Lower leg skin (tissue), 4 donors: ENCODE data around the gene HMG20B. TPM values are rescaled to one million over a fixed set of nuclear protein-coding genes. Genes with fewer than 3 reads are reported as not detected.
A peak's percentile ranks its signal among the peaks of the same experiment; 100 is the strongest.

Experiments used
- DNase-seq, 2 donors: peaks; one replicate each; pipeline ENCODE4 v3.0.0-alpha.2; 2019; ENCODE audit warnings: low spot score in 2 of 2
- H3K4me3 ChIP-seq: fragments of 200-600 bp; sonication (generic); 2 replicates; pipeline ENCODE4 v1.5.1; 2017; ENCODE audit warnings: mild to moderate bottlenecking, low read depth; ENCODE audit not compliant: poor library complexity, severe bottlenecking
- POLR2A ChIP-seq, 2 donors: fragments of 450-650 bp; IDR thresholded peaks; one replicate each; pipeline ENCODE4 v1.6.1; 2016 to 2017; ENCODE audit warnings: antibody characterized with exemption in 2 of 2, mild to moderate bottlenecking in 1 of 2, moderate library complexity in 1 of 2
- WGBS, 2 donors: methylation state at CpG; one replicate each; pipeline ENCODE4 v1.1.5; 2018; 5-methylcytosine and 5-hydroxymethylcytosine counted together
- intact Hi-C: fragments of 100-400 bp; cut with DNase I; formaldehyde crosslinking; loops from one replicate; pipeline ENCODE4 v1.15.0; 2023; ENCODE audit warnings: low total_unique reads
- total RNA-seq, 4 donors: library from RNA; depleted of rRNA; stranded (reverse); fragments of >200 nt; gene quantifications; one replicate each; pipeline ENCODE4 v1.1.0, GENCODE V29; 2016
- TF ChIP-seq, protein P1 (sequence below), 3 donors: fragments of 450-650 bp; IDR thresholded peaks; one replicate each; pipeline ENCODE4 v1.5.1; 2016; ENCODE audit warnings: antibody characterized with exemption in 3 of 3, mild to moderate bottlenecking in 3 of 3, moderate library complexity in 2 of 3

HMG20B gene
- total RNA-seq, 4 donors from 2014 or later = 112 to 135 (median 123) TPM

DNA sequence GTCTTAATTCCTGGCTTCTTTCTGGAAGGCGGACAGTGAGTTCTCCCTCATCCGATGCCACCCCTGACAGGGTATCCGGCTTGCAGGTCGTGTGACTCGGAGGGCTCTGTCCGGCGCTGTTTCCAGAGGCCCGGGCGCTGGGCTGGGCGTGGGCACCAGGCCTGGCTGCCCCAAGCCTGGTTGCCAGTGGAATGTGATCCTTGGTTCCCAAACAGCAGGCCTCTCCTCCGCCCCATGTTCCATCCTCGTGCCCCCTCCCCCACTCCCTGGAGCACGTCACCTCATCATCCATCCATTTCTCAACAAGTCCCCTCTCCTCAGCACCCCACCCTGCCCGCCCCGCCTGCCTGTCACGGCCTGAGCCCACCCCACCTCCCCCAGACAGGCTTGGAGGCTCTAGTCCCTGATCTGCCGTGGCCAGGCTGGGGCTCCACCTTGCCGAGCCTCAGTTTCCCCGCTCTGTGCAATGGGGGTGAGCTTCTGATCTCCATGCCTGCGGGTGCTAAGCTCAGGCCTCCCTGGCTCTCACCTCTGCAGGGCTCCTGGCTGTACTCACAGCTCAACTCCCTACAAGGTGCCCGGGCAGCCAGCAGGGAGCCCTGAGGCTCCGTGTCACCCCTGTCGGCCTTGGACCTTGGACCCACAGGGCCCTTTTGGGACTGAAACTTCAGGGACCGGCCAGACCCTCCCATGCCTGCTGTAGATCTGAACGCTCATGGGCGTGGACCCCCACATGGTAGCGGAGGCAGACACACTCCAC lies 31.7 kb downstream of the HMG20B start:
- no peak overlapping the region for H3K4me3 ChIP-seq
- DNase-seq = no peak
- intact Hi-C loops = no loop called here
- 80 to 84% methylated on average over 24 to 27 of the region's 27 CpGs for WGBS, 2 donors
- TF ChIP-seq, protein P1, sequence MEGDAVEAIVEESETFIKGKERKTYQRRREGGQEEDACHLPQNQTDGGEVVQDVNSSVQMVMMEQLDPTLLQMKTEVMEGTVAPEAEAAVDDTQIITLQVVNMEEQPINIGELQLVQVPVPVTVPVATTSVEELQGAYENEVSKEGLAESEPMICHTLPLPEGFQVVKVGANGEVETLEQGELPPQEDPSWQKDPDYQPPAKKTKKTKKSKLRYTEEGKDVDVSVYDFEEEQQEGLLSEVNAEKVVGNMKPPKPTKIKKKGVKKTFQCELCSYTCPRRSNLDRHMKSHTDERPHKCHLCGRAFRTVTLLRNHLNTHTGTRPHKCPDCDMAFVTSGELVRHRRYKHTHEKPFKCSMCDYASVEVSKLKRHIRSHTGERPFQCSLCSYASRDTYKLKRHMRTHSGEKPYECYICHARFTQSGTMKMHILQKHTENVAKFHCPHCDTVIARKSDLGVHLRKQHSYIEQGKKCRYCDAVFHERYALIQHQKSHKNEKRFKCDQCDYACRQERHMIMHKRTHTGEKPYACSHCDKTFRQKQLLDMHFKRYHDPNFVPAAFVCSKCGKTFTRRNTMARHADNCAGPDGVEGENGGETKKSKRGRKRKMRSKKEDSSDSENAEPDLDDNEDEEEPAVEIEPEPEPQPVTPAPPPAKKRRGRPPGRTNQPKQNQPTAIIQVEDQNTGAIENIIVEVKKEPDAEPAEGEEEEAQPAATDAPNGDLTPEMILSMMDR (IDR thresholded peaks at IDR 0.05) = no peak
- no peak for TF ChIP-seq POLR2A (IDR thresholded peaks at IDR 0.05)

DNA sequence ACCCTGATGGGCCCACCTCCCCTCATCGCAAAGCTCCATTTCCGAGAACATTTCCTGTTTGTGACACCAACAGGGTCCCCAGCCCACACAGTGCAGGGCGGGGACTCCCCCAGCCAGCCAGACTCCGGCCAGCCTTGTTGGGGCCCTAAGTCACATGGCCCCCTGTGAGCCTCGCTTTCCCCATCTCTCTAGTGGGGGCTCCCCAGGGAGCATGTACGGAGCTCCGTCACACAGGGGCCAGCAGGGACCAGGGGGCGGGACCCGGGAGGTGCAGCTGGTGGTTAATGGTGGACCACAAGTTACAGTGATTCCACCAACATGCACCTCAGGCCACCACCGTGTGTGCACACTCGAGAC lies 32.2 kb downstream of the HMG20B start:
- TF ChIP-seq POLR2A (IDR thresholded peaks at IDR 0.05) = no peak
- TF ChIP-seq, protein P1 (IDR thresholded peaks at IDR 0.05) = no peak
- 49 to 59% methylated on average over 10 to 11 of the region's 11 CpGs for WGBS, 2 donors
- intact Hi-C loops = no loop called here
- no peak for DNase-seq
- H3K4me3 ChIP-seq = no peak overlapping the region

GRCh38 chr19:3605361-3605760 lies 32.6 kb downstream of the HMG20B start:
- no peak overlapping the region for H3K4me3 ChIP-seq
- 67 to 69% methylated on average over 3 of the region's 3 CpGs for WGBS, 2 donors
- intact Hi-C loops = no loop called here

GRCh38 chr19:3605770-3606169 lies 33.0 kb downstream of the HMG20B start:
- WGBS, 2 donors = 32 to 39% methylated on average over 5 of the region's 5 CpGs
- TF ChIP-seq POLR2A (IDR thresholded peaks at IDR 0.05) = no peak
- TF ChIP-seq, protein P1 (IDR thresholded peaks at IDR 0.05) = no peak
- peak overlapping the region; percentile 24 for H3K4me3 ChIP-seq
- no peak for DNase-seq
- intact Hi-C loops = no loop called here

More at GRCh38 chr19:3605361-3605760, 32.6 kb downstream of the HMG20B start:
- DNase-seq = no peak
- TF ChIP-seq POLR2A (IDR thresholded peaks at IDR 0.05) = no peak
- TF ChIP-seq, protein P1 (IDR thresholded peaks at IDR 0.05) = peak in 1 of 3 donors; percentile 21

- WGBS, 2 donors = 0 to 20% methylated on average over 4 to 15 of the region's 35 CpGs
- H3K4me3 ChIP-seq = peak overlapping the region; percentile 24
- no peak for DNase-seq
- TF ChIP-seq, protein P1 (IDR thresholded peaks at IDR 0.05) = no peak
- TF ChIP-seq POLR2A (IDR thresholded peaks at IDR 0.05) = no peak
- intact Hi-C loops = no loop called here
These were observed 33.5 kb downstream of the HMG20B start for GRCh38 chr19:3606174-3606689.
